ENCODE results near the gene KRT1.

Gene KRT1

GRCh38 chr12:52659395-52659794 is 20.8 kb downstream of the KRT1 start:
- no peak for DNase-seq

DNA sequence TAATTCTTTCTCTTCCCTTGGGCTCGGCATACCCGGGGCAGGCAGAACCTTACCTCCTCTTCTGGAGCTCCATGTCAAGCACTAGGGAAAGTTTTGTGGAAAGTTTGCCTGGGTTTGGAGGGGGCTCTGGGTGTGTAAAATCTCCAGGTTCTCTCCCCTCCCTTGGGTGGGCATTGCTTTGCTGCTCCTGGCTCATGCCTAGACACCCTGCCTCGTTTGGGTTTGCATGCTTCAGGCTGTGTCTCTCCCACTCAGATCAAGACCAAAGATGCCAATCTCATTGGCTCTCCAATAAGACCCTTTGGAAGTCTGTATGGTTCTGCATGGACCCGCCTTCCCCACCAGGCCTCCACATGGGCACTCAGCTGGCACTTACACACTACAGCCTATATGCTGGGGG is 22.0 kb downstream of the KRT1 start:
- no peak for DNase-seq

DNA sequence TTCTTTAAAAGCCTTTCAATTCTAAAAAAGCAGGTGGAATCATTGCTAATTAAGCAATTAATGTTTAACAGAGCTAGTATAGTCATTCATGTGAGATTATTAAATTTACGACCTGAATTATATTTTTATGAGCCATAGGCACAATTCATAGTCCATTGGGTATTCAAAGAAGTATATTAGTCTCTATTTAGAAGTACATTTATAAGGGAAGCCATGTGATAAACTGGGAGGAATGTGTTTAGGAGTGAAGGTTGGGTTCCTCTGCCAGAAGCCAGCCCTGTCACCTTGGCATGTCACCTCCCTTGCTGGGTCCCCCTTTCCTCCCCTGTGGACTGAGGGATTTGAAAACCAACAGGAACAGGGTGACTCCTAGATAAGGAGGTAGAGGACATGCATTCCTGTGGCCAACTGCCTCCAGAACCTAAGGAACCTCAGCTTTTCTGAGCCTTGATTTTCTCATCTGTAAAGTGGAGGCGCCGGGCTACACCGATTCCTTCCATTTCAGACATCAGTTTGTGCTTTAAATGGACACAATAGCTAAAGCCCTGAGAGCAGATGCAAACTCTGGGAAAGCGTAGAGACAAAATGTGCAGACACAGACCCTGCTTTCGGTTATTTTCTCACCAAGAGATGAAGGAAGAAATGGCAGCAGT is 22.8 kb downstream of the KRT1 start:
- DNase-seq, result no peak

DNA sequence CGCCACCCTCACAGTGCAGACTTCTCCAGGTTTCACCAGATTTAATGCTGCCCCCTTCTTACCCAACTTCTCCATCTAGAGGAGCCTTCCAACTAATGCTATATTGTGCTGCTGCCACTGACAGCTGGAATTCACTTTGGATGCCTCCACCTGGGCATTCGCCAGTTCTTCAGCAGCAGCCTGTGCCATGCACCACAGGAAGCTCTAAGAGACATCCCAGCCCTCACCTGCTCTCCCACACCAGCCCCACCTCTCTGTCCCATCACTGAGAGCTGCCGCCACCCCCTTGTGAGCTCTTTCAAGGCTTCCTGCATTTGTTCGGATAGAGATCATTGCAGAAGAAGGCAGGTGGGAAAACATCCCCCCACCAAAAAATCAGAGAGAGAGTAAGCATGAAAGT is 23.6 kb downstream of the KRT1 start:
- no peak for DNase-seq

DNA sequence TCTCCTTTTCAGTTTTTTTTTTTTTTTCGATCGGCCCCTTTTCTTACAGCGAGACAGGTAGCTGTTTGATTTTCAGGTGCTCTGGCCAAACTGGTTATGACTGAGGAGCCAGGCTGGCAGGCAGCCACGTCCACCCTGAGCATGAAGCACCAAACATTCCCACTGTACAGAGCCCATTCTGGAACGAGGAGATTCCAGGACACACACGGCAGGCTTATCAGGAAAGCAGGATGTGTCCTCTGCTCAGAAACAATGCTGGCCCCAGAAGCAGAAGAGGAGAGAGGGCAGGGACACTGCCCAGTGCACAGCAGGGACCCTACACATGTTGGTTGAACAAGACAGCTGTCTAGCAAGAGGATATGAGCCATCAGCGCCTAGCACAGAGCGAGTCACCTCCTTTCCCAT is 24.5 kb downstream of the KRT1 start:
- no peak for DNase-seq

DNA sequence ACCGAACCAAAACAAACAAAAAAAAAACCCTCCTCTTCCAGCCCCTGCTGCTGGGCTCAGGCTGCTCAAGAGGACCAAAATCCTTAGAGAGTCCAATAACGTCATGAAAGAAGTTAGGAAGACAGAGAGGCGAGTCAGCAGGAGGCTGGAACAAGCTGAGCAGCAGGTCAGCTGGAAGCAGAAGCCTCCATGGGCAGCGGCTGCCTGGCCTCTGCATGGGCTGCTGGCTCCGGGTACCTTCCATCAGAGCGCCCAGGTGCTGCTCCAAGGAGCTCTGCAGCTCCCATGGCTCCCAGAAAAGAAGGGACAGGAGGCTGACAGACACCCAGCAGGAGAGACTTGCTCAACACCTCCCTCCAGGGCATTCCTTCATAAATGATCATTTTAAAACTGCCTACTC is 25.0 kb downstream of the KRT1 start:
- DNase-seq, result no peak

- no peak for DNase-seq
Measured at GRCh38 chr12:52651726-52652261, 28.4 kb downstream of the KRT1 start, which contains the start of gene KRT2. TSS of gene KRT2 (minus strand) at chr12:52652211. CDS start at chr12:52652142, 69 bp downstream.

- DNase-seq, result no peak
Measured at GRCh38 chr12:52650520-52651081, 29.6 kb downstream of the KRT1 start.

DNA sequence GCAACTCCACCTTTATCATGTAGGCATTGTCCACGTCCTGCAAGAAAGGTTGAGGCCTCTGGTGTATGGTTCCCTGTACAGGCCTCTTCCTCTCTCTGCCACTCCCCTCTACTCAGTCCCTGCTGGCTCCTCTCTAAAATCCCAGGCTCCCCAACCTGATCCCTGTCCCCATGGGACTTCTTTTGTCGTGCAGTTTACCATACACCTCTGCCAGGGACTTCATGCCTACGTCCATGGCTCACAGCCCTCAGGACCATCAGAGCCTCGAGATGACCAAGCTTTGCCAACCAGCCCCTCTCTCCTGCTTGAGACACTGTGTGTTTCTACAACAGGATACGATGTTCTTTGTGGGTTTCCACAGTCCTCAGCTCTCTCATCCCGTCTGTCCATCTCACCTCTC is 31.1 kb downstream of the KRT1 start:
- DNase-seq, result no peak

DNA sequence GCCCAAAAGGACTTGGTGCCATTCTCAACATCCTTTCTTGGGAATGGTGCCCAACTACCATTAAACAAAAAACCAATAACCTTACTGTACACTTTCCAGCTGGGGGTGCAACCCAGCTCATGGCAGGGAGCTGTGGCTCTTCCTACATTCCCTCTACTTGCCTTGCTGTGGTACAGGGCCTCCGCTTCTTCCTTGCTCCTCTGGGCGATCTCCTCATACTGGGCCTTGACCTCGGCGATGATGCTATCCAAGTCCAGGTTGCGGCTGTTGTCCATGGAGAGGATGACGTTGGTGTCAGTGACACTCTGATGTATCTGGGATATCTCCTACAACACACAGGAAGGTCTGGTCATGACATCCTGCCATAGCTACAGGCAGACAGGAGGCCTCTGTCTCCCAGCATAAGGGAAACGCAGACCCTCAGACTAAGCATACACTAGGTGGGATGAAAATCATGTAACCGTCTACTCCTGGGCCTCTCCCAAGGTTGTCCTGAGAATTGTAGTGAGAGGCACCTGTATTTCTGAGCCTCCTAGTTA is 32.1 kb downstream of the KRT1 start:
- no peak for DNase-seq

DNA sequence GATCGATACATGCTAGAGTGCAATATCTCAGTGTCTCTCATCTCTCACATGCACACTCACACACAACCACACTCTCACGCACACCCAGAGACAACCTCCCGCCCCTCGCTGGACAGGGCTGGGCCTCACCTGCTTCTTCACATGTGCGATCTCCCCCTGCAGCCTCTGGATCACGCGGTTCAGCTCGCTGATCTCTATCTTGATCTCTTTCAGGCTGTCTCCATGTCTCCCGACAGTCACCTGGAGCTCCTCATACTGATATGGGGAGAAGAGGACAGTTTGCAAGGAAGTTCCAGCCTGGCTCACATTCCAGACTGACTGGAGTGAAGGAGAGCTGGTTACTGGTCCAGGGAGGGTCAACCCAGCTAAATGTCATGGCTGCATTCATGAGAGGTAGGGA is 32.6 kb downstream of the KRT1 start:
- no peak for DNase-seq

- no peak for DNase-seq
Measured at GRCh38 chr12:52646613-52647012, 33.6 kb downstream of the KRT1 start.

DNA sequence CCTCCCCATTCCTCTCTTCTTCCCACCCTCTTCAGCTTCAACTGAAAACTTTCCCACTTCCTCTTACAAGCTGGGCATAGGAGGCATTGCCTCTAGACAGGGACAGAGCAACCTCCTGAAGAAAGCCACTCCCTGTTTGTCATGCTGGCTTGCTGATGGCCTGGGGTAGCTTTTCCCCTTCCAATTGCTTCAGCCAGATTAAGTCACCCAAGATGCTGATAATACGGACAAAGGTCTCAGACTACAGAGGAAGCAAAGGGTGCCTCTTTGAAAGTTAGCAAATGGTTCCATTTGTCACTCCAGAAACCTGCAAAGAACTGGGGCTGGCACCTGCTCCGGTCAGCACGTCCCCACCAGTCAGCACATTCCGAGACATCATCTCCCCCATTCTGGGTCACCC is 34.2 kb downstream of the KRT1 start:
- no peak for DNase-seq

GRCh38 chr12:52645120-52645761 is 35.0 kb downstream of the KRT1 start:
- no peak for DNase-seq

GRCh38 chr12:52644078-52644415 is 36.2 kb downstream of the KRT1 start:
- no peak for DNase-seq

DNA sequence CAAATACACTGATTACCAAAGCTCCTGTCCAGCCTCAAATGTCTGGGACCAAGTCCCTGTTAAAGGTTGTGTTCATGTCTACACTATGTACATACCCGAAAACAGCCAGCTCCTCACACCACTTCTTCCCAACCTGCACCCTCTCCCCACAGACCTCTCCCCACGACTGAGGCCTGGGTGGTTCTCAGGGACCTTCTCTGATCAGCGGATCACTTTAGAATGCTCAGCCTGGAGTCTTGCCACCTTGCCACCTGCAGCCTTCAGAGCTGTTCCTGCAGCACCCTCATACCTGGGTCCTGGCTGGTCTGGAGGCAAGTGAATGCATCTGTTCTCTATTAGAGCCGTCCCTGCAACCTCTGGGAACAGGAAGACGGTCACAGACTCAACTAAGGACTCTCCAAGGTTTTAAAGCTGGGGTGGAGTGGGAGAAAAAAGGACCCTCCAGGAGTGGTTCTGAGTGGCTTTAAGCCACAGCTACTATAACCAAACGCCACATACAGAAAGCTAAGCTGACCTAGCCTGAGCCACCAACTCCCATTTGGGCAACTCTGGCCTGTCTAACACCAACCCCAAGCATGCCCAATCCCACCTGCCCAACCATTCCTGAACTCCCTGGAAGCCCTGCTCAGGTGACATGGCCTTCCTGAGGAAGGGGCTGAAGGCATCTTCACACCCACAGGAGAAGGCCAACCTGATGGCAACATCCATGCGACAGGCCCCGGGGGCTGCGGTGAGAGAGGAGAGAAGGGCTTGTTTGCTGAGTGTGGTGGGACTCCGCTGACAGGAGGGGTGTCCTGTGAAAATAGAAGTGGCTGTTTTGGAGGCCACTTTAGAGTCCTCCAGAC is 36.8 kb downstream of the KRT1 start:
- DNase-seq, result no peak

DNA sequence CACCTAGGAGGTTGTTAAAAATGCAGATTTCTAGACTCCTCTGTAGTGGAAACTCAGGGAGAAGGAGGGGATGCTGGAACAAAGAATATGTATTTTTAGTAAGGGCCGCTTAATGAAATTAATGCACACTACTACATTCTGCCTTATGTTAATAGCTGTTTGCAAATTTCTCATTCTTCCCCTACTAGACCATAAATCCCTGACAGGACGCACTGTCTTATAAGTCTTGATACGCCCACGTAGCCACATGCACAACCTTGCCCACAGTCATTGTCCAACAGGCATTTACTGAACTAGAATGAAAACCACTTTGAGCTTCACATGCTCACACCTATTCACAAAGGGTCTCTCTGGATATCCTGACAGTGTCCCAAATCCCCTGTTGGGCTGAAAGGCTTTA is 38.7 kb downstream of the KRT1 start:
- no peak for DNase-seq

DNA sequence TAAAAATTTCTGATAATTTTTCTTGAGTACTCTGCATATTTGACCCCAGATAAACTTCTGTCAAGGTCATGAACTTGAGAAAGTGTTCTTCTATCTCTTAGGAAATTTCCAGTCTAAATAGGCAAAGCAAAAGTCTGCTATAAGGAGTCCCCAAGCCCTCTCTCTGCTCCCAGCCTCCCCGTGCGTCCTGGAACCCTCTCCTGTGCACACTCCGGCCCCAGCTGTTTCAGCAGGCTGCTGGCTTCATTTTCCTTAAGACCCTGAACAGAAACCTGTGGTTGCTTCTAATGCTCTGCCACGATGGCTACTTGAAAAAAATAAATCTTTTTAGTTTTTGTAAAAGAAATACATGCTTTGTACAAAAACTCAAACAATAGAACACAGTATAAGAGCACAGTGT is 42.9 kb downstream of the KRT1 start:
- DNase-seq, result no peak

DNA sequence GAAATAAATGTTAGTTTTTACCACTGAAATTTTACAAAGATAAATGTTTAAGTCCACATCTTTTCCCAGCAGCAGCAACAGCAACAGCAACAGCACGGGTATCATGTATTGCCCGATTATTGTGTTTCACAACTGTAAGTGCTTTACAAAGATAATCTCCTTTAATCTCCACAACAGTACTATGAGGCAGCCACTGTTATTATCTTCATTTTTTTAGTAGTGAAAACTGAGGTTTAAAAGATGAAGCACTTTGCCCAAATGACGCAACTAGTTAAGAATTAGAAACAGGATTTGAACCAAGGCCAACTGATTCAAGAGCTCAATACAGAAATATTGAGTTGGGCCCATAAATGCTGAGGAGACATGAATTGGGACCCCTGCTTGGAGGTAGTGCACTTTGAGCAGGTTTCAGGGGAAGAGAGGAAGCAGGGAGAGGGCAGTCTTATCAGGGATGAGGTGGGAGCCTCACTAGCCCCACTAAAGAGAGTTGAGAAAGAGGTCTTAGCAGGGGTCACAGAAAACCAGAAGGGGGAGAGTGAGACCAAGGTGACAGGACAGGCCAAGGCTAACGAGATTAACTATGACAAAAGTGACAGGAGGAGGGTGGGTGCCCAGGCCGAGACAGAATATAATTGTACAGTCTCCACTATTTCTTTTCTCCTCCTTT is 43.5 kb downstream of the KRT1 start:
- DNase-seq, result no peak

DNA sequence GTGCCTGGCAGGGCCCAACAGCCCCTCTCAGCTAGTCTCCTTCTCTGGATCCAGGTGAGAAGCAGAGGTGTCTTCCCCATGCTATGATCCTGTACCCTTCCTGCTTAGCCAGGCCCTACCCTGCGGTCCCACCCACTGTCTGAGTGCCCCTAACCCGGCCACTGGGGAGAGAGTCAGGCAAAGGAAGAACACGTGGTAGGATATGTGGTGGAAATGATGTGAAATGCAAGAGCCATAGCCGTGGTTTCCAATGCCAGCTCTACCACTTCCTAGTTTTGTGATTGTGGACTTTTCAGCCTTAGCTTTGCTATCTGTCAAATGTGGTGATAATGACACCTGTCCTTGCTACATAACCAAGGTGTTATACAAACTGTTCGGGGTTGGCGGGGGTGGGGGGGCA is 44.0 kb downstream of the KRT1 start:
- DNase-seq, result no peak

- DNase-seq, result no peak
Measured at GRCh38 chr12:52634266-52635056, 45.7 kb downstream of the KRT1 start.

GRCh38 chr12:52633383-52633782 is 46.8 kb downstream of the KRT1 start:
- DNase-seq, result no peak

All from KG1 (cell line).